ENCODE data around the gene KLF15. TPM values are rescaled to one million over a fixed set of nuclear protein-coding genes. Genes with fewer than 3 reads are reported as not detected.

Gene KLF15
- total RNA-seq, 2 experiments from 2014 or later: not detected

DNA sequence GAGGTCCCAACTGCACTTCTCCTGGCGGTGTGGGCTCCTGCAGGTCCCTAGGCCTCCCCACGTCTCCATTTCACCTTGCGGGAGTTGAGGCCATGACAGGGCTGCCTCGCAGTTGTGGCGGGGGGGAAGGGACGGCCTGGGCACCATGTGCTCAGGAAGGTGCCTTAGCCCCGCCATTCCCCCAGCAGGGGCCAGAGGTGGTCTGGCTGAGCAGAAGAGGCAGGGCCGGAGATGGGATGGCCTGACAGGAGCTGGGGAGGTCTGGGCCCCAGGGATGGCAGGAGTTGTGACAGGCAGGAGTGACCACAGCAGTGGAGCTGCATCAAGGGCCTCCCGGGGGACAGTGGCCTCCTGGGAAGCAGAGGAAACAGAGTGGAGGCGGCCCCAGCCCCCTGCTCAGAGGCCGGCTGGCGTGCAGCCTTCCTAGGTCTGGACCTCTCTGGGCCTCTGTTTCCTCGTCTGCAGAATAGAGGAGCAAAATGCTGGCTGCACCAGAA, 18.7 kb upstream of the KLF15 start:
- ChIA-PET POLR2A (no interaction called here), CTCF (no interaction called here)
- Mint-ChIP-seq H3K4me3 (no peak overlapping the region), H3K27me3 (peaks cover 2% of the 10 kb centered on the region), H3K9me3 (no peaks in the 10 kb centered on the region), H3K4me1 (no peaks in the 10 kb centered on the region), H3K27ac (no peak overlapping the region), H3K36me3 (ENCODE audit: low read depth) (no peaks in the 10 kb centered on the region)
- DNase-seq: no peak

DNA sequence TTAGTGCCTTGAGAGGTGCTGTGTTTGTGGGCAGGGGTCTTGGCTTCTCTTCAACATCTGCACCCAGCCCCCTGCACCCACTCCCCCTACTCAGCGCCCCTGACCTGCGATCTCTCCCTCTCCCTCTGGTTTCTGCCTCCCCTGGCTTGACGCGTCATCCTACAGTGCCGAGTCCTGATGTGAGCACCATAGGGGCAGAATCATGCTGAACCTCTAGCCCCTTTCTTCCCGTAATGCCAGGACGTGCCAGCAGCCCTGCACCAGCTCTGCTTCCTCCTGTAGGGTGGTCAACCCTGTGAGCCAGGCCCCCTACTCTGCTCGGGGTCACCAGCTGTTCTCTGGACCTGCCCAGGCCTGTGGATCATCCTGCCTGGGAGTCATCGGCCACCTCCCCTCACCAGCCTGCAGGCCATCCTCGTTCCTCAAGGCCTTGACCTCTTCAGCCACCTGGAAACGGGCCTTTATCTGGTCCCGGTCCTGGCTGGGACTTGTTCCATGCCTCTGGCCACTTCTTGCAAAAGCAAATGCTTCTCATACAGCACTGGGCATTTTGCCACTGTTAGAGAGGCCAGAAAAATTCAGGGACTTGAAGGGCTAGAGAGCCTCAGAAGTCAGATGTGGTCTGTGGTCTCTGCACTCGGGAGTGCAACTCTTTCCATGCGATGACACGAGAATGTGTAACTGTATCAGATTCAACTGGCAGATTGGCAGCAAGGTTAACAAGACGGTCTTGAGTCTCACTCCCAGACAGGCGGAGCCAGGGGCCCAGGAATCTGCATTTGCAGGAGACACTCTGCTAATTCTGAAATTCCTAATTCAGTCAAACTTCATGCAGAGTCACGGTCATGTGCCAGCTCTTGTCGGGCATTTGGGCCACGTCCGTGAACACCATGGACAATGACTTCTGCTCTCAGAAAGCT, 16.7 kb upstream of the KLF15 start:
- Mint-ChIP-seq H3K27ac (no peak overlapping the region), H3K36me3 (ENCODE audit: low read depth) (no peaks in the 10 kb centered on the region), H3K4me3 (no peak overlapping the region), H3K27me3 (peaks cover 3% of the 10 kb centered on the region), H3K9me3 (no peaks in the 10 kb centered on the region), H3K4me1 (no peaks in the 10 kb centered on the region)
- POLR2A ChIA-PET: no interaction called here
- CTCF ChIA-PET: no interaction called here
- no peak for DNase-seq

DNA sequence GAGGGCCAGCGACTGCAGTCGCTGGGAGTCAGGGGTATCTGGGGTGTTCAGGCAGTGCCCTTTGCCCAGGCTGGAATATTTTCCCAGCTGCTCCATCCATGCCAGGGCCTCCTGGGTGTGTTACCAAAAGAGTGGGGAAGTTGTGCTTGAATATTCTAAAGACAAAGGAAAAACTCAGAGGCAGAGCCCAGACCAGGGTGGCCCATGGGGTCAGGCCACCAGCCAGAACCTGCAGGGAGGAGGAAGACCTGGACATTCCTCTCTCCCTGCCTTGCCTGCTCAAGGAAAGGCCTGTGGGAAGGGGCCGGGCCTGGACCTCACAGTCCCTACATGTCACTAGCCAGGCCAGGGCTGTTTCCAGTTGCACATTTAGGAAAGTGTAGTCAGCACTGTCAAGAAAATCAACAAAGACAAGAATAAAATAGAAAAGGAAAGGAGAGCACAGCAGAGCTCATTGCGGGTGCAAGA, 16.0 kb upstream of the KLF15 start:
- no peaks in the 10 kb centered on the region for H3K9me3 Mint-ChIP-seq
- H3K4me3 Mint-ChIP-seq: no peak overlapping the region
- H3K27ac Mint-ChIP-seq: no peak overlapping the region
- H3K4me1 Mint-ChIP-seq: no peaks in the 10 kb centered on the region
- CTCF ChIA-PET: no interaction called here
- H3K36me3 Mint-ChIP-seq (ENCODE audit: low read depth): no peaks in the 10 kb centered on the region
- POLR2A ChIA-PET: no interaction called here
- DNase-seq: no peak
- H3K27me3 Mint-ChIP-seq: peaks cover 4% of the 10 kb centered on the region

DNA sequence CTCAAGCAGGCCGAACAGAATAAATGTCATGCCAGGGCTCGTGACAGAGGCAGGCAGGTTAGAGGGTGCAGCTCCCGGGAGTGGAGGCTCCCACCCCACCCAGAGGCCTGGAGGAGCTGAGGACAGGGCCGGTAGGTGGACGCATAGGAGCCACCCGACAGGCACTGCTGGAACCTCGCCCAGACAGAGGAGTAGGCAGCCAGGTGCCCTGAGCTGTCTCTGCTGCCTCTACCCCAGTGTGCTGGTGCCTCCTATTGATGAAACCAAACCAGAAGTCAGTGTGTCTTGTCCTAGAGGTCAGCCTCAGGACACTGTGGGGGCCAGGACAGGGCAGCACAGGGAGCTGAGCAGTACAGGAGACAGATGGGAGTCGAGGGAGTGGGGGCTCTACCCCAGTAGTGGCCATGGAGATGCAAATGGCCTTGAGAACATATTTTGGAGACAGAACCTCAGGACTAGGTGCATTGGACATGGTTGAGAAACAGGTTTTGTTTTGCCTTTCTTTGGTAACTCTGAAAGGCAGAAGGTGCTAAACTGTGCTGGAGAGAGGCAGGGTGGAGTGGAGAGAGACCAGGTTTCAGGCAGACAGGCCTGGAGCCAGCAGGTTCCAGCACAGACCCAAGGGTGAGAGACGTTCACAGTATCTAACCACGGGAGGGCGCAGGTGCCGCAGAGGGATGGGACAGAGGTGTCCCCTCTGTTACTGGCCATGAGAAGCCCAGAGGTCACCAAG, 15.4 kb upstream of the KLF15 start:
- Mint-ChIP-seq H3K27ac (no peak overlapping the region), H3K27me3 (peaks cover 4% of the 10 kb centered on the region), H3K36me3 (ENCODE audit: low read depth) (no peaks in the 10 kb centered on the region), H3K4me1 (no peaks in the 10 kb centered on the region), H3K9me3 (no peaks in the 10 kb centered on the region), H3K4me3 (no peak overlapping the region)
- POLR2A ChIA-PET: no interaction called here
- CTCF ChIA-PET: no interaction called here
- DNase-seq: no peak

DNA sequence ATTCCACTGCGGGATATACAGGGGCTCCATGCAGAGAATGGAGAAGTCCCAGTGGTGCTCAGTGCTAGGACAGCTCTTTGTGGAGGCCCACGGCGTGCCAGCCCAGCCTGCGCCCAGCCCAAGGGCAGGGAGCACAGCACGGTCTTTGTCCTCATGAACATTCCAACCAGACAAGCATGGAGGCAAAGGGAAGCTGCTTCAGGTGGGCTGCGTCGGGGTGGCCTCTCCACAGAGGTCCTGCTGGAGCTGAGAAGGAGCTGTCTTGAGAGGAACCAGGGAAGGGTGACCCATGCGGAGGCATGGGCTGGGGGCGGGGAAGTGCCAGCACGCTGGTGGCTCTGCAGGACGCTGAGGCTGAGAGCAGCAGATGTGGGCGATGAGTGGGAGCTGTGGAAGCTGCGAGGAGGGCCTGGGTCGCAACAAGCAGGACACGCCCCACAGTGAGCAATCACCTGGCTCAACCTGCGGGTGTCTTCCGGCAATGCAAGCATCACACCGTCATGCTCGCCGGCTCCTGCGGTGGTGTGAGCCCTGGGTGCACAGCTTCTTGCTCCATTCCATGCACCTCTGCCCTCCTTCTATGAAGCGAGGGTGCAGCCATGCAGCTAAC, 14.0 kb upstream of the KLF15 start:
- CTCF ChIA-PET: no interaction called here
- Mint-ChIP-seq H3K27me3 (peaks cover 2% of the 10 kb centered on the region), H3K4me1 (no peaks in the 10 kb centered on the region), H3K27ac (no peak overlapping the region), H3K4me3 (no peak overlapping the region), H3K9me3 (no peaks in the 10 kb centered on the region), H3K36me3 (ENCODE audit: low read depth) (no peaks in the 10 kb centered on the region)
- POLR2A ChIA-PET: no interaction called here
- DNase-seq: no peak

DNA sequence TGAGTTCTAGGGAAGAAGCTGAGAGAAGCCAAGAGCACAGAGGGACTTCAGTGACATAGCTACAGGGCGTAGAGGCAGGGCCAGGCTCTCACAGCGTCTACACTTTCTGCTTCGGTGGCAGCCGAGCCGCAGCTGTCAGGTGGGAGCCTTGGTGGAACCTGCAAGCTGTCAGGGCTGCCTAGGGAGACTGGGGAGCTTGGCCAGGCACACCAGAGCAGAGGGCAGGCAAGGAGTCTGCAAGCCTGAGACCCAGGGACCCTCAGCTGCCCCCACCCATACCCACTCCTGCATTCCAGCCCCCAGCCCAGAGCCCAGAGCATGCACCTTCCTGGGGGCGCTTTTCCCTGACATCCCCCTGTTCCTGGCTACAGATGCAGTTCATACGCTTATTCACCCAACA, 13.4 kb upstream of the KLF15 start:
- Mint-ChIP-seq H3K27me3 (peaks cover 2% of the 10 kb centered on the region), H3K36me3 (ENCODE audit: low read depth) (no peaks in the 10 kb centered on the region), H3K9me3 (no peaks in the 10 kb centered on the region), H3K27ac (no peak overlapping the region), H3K4me3 (no peak overlapping the region), H3K4me1 (no peaks in the 10 kb centered on the region)
- no peak for DNase-seq
- ChIA-PET POLR2A (no interaction called here), CTCF (no interaction called here)

DNA sequence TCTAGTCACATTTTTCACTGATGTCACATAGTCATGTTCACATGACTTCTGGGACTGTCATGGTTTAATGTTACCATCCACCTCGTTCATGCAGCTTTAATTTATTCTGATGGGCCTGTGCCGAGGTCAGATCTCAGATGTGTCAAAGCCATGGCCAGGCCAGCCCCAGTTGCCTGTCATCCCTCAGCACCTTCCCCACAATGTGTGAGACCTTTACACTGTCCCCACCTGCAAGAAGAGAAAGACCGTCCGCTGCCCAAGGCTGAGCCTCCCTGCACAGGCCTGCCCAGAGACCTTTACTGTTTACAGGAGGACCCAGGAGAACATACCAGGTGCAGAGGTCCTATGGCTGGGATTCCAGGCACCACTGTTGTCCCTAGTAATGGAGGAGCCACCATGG, 12.8 kb upstream of the KLF15 start:
- Mint-ChIP-seq H3K9me3 (no peaks in the 10 kb centered on the region), H3K4me1 (no peaks in the 10 kb centered on the region), H3K27ac (no peak overlapping the region), H3K36me3 (ENCODE audit: low read depth) (no peaks in the 10 kb centered on the region), H3K27me3 (peaks cover 2% of the 10 kb centered on the region), H3K4me3 (no peak overlapping the region)
- DNase-seq: no peak
- ChIA-PET CTCF (no interaction called here), POLR2A (no interaction called here)

DNA sequence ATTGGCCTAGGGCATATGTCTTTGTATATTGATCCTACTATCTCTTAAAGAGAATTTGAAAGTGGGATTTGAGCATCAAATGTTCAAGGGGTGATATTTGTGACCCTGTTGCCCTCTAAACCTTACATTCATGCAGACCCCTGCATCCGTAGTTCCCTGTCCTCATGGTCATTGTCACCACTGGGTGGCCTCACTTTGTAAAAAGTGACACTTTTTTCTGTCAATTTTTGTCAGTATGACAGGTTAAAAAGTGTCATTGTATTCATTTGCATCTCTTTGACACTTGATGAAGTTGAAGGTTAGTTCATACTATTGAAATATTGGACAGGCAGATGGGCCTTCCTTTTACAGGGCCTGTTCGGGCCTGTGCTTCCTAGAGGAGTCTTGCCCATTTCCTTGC, 12.3 kb upstream of the KLF15 start:
- Mint-ChIP-seq H3K27ac (no peak overlapping the region), H3K9me3 (no peaks in the 10 kb centered on the region), H3K36me3 (ENCODE audit: low read depth) (no peaks in the 10 kb centered on the region), H3K4me3 (no peak overlapping the region), H3K27me3 (peaks cover 2% of the 10 kb centered on the region), H3K4me1 (no peaks in the 10 kb centered on the region)
- DNase-seq: no peak
- ChIA-PET CTCF (no interaction called here), POLR2A (no interaction called here)

DNA sequence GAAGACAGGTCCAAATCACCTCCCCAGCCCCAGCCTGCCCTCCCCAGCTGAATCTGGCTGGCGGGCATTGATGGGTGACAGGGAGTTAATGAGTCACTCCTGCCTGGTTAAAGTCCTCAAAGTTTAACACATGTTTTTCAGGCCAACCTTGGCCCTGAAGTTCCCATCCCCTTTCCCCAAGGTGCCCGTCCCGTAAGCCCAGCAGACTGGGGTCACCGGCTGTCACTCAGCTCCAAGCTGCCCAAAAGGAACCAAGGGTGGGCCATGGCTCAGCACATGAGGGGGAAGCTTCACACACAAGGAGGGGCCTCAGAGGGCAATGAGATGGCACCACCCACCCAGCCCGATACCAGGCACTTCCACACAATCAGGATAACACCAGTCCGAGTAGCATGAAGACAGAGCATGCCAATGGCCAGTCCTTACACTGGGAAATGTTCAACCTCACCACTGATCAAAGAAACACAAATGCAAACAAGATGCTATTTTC, 10.2 kb upstream of the KLF15 start:
- ChIA-PET POLR2A (no interaction called here), CTCF (no interaction called here)
- Mint-ChIP-seq H3K27ac (no peak overlapping the region), H3K27me3 (peaks cover 6% of the 10 kb centered on the region), H3K36me3 (ENCODE audit: low read depth) (no peaks in the 10 kb centered on the region), H3K9me3 (no peaks in the 10 kb centered on the region), H3K4me1 (no peaks in the 10 kb centered on the region), H3K4me3 (no peak overlapping the region)
- DNase-seq: no peak

DNA sequence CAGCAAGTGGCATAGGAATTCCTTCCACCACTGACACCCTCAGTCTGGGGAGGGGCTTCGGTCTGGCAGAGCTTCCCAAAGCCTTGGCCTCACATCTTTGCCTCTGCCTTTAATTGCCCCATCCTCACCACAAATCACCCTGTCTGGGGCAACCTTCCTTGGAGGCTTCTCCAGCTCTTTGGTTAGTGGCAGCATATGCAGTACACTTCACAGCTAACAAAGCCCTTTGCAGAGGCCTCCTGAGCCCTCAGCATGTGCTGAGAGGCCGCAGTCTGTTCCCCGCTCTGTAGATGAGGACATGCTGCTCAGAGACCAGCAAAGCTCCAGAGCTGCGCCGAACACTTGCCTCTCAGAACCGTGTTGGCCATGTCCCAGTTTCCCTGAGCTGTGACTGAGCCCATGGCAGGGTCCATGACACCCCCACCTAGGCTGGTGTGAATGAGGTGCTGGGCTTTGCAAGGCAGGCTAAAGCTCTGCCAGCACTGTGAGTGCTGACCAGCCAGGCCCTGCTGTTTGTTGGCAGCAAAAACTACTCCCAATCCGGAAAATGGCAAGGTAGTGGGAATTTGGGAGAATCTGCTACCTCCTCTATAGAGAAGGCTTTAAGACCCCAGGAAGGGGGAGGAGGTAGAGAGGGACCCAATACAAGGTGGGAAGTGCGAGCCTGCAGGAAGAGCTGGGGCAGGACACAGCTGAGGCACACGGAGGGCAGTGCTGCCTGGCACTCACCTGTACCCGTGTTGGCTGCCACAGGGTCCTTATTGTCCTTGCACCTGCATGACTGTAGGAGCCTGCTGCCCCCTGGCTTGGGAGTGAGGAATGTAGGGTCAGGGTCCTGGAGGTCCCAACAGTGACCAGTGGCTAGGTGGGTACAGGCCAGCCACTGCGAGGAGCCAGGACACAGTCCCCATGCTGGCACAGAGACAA, 8.4 kb upstream of the KLF15 start:
- no peak for DNase-seq
- H3K27me3 Mint-ChIP-seq: peaks cover 10% of the 10 kb centered on the region
- H3K36me3 Mint-ChIP-seq (ENCODE audit: low read depth): no peaks in the 10 kb centered on the region
- POLR2A ChIA-PET: no interaction called here
- H3K27ac Mint-ChIP-seq: no peak overlapping the region
- H3K4me3 Mint-ChIP-seq: no peak overlapping the region
- CTCF ChIA-PET: no interaction called here
- H3K9me3 Mint-ChIP-seq: no peaks in the 10 kb centered on the region
- no peaks in the 10 kb centered on the region for H3K4me1 Mint-ChIP-seq

DNA sequence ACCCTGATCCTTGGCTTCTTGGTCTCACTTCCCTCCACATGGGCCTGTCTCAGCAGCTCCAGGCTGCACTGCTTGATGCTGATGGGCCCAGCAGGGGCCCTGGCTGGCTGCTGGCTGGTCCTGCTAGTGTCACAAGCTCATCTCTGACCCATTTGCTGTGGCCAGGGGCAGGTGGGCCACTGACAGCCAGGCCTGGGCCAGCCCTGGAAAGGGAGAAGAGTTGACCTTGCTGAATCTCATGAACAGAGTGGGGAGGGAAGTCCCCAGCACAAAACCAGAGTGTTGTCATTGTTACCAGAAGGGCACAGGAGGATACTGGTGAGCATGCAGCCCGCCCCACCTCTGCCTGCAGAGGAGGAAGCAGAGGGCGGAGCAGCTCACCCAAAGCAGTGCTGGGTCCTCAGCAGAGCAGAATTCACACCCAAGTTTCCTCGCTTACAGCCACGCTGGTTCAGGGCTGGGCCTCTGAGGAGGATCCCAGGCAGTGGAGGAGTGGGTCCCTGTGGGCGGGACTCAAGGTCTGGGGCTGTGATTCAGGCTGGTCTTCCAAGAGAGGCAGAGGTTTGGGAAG, 7.6 kb upstream of the KLF15 start:
- H3K27me3 Mint-ChIP-seq: peaks cover 15% of the 10 kb centered on the region
- H3K36me3 Mint-ChIP-seq (ENCODE audit: low read depth): no peaks in the 10 kb centered on the region
- ChIA-PET CTCF (no interaction called here), POLR2A (no interaction called here)
- H3K9me3 Mint-ChIP-seq: no peaks in the 10 kb centered on the region
- DNase-seq: no peak
- no peak overlapping the region for H3K4me3 Mint-ChIP-seq
- no peaks in the 10 kb centered on the region for H3K4me1 Mint-ChIP-seq
- no peak overlapping the region for H3K27ac Mint-ChIP-seq

DNA sequence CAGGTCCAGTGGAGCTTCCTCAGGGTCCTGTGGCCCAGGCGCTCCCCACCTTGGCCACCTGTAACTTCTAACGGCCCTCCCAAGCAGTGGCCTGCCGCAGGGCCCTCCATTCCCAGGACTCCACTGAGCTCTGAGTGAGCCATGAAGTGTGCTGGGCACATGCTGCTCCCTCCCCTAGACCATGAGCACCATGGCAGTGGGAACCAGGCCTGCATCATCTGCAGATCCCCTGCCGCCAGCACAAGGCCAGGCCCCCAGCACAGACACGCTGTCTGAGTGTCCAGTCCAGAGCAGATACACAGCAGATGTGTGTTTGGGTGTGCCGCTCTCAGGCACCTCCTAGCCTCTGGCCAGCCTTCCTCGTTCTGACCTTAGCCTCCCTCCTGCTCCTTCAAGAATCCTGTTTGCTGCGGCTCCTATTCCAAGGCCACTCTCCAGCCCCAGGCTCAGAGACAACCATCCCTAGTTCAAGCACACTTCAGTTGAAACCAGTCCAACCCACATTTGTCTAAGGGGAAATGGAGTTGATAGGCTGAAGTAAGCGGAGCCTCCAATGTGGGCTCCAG, 7.0 kb upstream of the KLF15 start:
- ChIA-PET CTCF (no interaction called here), POLR2A (no interaction called here)
- Mint-ChIP-seq H3K9me3 (no peaks in the 10 kb centered on the region), H3K4me1 (no peaks in the 10 kb centered on the region), H3K36me3 (ENCODE audit: low read depth) (no peaks in the 10 kb centered on the region), H3K27ac (no peak overlapping the region), H3K4me3 (no peak overlapping the region), H3K27me3 (peaks cover 21% of the 10 kb centered on the region)
- DNase-seq: no peak

Measured in activated CD4-positive, alpha-beta memory T cell treated with anti-CD3 and anti-CD28 coated beads, Interleukin-2, amount 10 ng/mL, durations not matched to agents 7 days and 5 days (primary cell).